ENCODE data around the gene CDH23. TPM values are rescaled to one million over a fixed set of nuclear protein-coding genes. Genes with fewer than 3 reads are reported as not detected.

Gene CDH23
- total RNA-seq, 1 donor from 2014 or later, result not detected

DNA sequence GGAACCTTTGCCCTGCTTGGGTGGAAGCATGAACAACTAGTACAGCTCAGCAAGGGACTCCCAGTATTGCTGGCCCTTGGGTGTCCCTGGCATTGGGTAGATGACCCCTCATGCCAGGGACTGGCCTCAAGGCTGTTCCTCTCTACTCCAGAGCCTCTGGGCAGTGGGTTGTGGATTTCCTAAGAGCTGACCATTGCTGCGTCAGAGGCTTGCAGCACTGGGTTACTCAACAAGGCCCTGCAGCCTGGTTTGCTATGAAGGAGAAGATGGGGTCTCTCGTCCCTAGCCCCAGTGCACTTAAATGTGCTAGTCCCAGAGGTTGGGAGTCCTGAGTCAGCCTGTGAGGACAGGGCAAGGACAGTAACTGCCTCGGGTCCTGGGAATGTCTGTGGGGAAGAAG lies 374.1 kb downstream of the CDH23 start:
- TF ChIP-seq, protein P1, sequence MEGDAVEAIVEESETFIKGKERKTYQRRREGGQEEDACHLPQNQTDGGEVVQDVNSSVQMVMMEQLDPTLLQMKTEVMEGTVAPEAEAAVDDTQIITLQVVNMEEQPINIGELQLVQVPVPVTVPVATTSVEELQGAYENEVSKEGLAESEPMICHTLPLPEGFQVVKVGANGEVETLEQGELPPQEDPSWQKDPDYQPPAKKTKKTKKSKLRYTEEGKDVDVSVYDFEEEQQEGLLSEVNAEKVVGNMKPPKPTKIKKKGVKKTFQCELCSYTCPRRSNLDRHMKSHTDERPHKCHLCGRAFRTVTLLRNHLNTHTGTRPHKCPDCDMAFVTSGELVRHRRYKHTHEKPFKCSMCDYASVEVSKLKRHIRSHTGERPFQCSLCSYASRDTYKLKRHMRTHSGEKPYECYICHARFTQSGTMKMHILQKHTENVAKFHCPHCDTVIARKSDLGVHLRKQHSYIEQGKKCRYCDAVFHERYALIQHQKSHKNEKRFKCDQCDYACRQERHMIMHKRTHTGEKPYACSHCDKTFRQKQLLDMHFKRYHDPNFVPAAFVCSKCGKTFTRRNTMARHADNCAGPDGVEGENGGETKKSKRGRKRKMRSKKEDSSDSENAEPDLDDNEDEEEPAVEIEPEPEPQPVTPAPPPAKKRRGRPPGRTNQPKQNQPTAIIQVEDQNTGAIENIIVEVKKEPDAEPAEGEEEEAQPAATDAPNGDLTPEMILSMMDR (IDR thresholded peaks at IDR 0.05), result no peak
- H3K4me1 Mint-ChIP-seq (ENCODE audit: low read depth), result peaks cover 32% of the 10 kb centered on the region
- H3K27ac Mint-ChIP-seq (ENCODE audit: unreplicated experiment), result no peak overlapping the region
- DNase-seq (ENCODE audit: low spot score), result peak; percentile 42
- H3K36me3 Mint-ChIP-seq (ENCODE audit: low read depth), result no peaks in the 10 kb centered on the region
- H3K27me3 Mint-ChIP-seq (ENCODE audit: low read depth), result peaks cover 3% of the 10 kb centered on the region
- H3K4me3 Mint-ChIP-seq (ENCODE audit: unreplicated experiment), result no peak overlapping the region
- no peaks in the 10 kb centered on the region for H3K9me3 Mint-ChIP-seq (ENCODE audit: low read depth)

DNA sequence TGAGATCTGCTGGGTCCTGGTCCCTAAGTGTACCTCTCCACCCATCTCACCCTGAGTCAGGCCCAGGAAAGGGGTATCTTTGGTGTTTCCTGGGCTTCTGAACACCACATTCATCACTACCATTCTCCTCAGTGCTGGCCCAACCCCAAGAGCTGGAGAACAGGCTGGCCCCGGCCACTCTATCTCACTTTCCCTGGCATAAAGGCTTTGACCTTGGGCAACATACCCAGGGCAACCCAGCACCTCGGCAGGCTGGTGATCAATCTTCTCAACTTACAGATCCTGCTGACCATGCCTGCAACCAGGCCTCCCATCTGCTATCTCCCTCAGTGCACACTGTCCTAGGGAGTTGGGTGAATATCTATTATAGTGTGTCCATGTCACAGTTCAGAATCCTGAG lies 374.5 kb downstream of the CDH23 start:
- Mint-ChIP-seq H3K4me1 (ENCODE audit: low read depth) (peaks cover 32% of the 10 kb centered on the region), H3K27me3 (ENCODE audit: low read depth) (peaks cover 3% of the 10 kb centered on the region)
- DNase-seq (ENCODE audit: low spot score), result peak; percentile 59

DNA sequence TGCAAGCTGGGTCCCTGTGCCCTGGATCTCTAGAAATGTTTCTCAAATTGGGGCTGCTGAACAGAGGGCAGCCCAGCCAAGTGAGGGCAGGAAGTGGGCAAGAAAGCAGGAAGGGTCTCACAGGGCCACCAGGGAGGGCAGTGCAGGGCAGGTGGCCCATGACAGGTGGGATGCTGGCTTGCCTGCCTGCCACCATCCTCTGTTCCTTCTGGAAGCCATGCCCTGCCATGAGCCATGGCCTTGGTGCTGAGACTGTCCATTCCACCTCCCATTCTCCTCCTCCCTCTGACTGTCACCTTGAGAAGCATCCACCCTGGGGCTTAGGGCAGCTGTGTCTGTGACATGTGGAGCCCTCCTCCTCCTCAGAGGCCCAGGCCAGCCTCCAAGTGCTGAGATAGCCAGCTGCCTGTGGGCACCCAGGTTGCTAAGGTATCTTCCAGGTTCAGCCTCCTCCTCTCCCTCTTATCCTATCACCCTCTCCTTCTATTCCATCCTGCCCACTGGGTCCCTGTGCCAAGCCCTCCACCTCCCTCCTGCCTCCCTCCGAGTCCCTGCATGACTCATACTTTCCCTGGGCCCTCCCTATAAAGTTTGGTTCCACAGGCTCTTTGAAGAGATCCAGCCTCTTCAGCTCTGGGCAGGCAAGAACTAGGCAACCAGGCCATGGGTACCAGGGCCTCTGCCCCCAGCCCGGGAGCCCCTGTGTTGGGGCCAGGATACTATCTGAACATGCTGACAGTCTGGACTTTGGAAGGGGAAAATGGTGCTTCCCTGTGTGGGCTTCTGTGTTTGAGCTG lies 375.3 kb downstream of the CDH23 start:
- no peak overlapping the region for H3K27ac Mint-ChIP-seq (ENCODE audit: unreplicated experiment)
- TF ChIP-seq, protein P1 (IDR thresholded peaks at IDR 0.05), result no peak
- H3K4me1 Mint-ChIP-seq (ENCODE audit: low read depth), result peaks cover 25% of the 10 kb centered on the region
- H3K36me3 Mint-ChIP-seq (ENCODE audit: low read depth), result no peaks in the 10 kb centered on the region
- H3K9me3 Mint-ChIP-seq (ENCODE audit: low read depth), result no peaks in the 10 kb centered on the region
- H3K4me3 Mint-ChIP-seq (ENCODE audit: unreplicated experiment), result no peak overlapping the region
- peaks cover 3% of the 10 kb centered on the region for H3K27me3 Mint-ChIP-seq (ENCODE audit: low read depth)
- peak; percentile 68 for DNase-seq (ENCODE audit: low spot score)

More for the DNA sequence above, 374.5 kb downstream of the CDH23 start:
- Mint-ChIP-seq H3K9me3 (ENCODE audit: low read depth) (no peaks in the 10 kb centered on the region), H3K36me3 (ENCODE audit: low read depth) (no peaks in the 10 kb centered on the region), H3K27ac (ENCODE audit: unreplicated experiment) (no peak overlapping the region), H3K4me3 (ENCODE audit: unreplicated experiment) (no peak overlapping the region)
- TF ChIP-seq, protein P1 (IDR thresholded peaks at IDR 0.05), result no peak

DNA sequence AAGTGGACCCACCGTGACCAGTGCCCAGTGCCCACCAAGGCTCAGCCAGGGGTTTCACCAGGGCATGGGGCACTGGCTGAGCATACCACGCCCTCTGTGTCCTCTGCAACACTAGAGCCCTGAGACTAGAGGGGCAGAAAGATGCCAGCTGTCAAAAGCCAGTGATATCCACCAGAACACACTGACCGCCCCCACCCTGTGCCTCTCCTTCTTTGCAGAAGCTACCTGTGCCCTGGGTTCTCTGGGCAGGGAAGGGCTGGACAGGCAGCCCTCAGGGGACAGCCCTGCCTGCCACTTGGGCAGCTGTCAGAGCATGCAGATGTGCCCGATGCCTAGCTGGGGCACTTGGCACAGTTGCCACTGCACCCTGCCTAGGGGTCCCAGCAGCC lies 376.1 kb downstream of the CDH23 start:
- no peak for DNase-seq (ENCODE audit: low spot score)
- H3K27me3 Mint-ChIP-seq (ENCODE audit: low read depth), result peaks cover 3% of the 10 kb centered on the region
- no peak overlapping the region for H3K27ac Mint-ChIP-seq (ENCODE audit: unreplicated experiment)
- TF ChIP-seq, protein P1 (IDR thresholded peaks at IDR 0.05), result no peak
- peaks cover 2% of the 10 kb centered on the region for H3K9me3 Mint-ChIP-seq (ENCODE audit: low read depth)
- H3K4me3 Mint-ChIP-seq (ENCODE audit: unreplicated experiment), result peak overlapping the region; percentile 53
- no peaks in the 10 kb centered on the region for H3K36me3 Mint-ChIP-seq (ENCODE audit: low read depth)
- H3K4me1 Mint-ChIP-seq (ENCODE audit: low read depth), result peaks cover 17% of the 10 kb centered on the region

DNA sequence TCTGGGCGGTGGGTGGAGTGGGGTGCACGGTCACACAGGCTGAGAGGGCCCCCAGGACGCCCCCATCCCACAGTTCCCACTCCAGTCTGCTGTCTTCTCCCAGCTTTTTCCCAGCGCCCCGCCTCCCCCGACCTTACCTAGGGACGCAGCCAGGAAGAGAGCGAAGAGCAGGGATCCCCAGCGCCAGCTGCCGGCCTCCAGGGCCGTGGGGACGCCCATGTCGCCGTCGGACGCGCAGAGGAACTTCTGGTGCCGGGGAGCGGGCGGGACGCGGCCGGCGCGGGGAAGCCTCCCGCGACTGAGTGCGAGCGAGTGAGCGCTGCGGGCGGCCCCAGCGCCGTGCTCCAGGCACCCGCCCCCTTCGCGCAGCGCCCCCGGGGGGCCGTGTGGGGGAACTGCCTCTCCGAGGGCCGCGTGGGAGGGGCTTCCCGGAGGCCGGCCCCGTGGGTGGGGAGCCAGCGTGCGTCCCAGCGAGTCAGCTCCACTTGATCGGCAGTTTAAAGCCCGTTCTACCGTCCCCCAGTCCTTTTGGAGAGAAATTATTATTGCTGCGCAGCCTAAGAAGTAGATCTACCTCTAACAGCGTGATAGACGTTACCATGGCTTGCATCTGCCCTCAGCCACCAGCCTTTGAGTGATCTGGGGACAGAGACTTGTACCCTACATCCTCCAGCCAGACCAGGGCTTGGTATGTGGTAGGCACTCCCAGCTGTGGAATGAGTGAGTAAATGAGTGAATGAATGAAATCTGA lies 376.7 kb downstream of the CDH23 start, which contains the start of gene VSIR:
Gene VSIR, minus strand, starts transcription at position 300 of the 751 bp plus-strand sequence. Its CDS starts 81 bp downstream, at position 219.
- Mint-ChIP-seq H3K27ac (ENCODE audit: unreplicated experiment) (no peak within 1 kb of the TSS), H3K4me3 (ENCODE audit: unreplicated experiment) (peak within 1 kb of the TSS; percentile 61), H3K9me3 (ENCODE audit: low read depth) (peaks cover 2% of the 10 kb centered on the region), H3K36me3 (ENCODE audit: low read depth) (no peaks in the 10 kb centered on the region), H3K27me3 (ENCODE audit: low read depth) (peaks cover 3% of the 10 kb centered on the region), H3K4me1 (ENCODE audit: low read depth) (peaks cover 16% of the 10 kb centered on the region)
- DNase-seq (ENCODE audit: low spot score), result peak; percentile 87
- TF ChIP-seq, protein P1 (IDR thresholded peaks at IDR 0.05), result peak; percentile 91
